Measurements from ENCODE around the gene NUDT5. TPM values are rescaled to one million over a fixed set of nuclear protein-coding genes. Genes with fewer than 3 reads are reported as not detected.
A peak's percentile ranks its signal among the peaks of the same experiment; 100 is the strongest.

Gene NUDT5
- total RNA-seq, 1 experiment from 2014 or later: 96.9 TPM

DNA sequence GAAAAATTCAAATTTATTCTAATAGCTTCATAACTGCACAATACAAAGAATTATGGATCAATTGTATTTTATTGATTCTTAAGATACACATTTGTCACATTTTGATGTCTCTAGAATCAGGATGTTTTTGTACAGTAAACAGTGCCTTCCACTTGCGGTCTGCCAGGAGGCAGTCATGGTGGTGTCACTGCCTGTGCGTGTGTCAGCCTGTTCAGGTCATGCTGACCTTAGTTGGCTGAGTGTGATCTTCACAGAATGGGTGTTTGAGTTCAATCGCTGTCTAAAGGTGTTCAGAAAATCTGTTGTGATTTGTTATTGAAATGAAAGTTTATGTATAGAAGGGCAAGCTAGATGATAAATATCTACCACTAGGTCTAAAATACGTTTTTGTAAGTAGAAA lies 45.5 kb downstream of the NUDT5 start:
- Histone ChIP-seq H3K9ac (ENCODE audit: low read length) (no peak overlapping the region), H3K27me3 (ENCODE audit: low read length) (no peaks in the 10 kb centered on the region), H2AFZ (ENCODE audit: low read length) (no peak overlapping the region)

GRCh38 chr10:12144538-12144937 lies 51.2 kb downstream of the NUDT5 start:
- no peak overlapping the region for H3K4me3 ChIP-seq (ENCODE audit: low read length)
- H3K4me1 ChIP-seq (ENCODE audit: low read length): no peaks in the 10 kb centered on the region
- H3K4me2 ChIP-seq (ENCODE audit: low read depth, low read length, poor library complexity, severe bottlenecking): no peak overlapping the region
- no peak overlapping the region for H3K27ac ChIP-seq (ENCODE audit: low read length)
- no peak for DNase-seq
- no peaks in the 10 kb centered on the region for H3K27me3 ChIP-seq (ENCODE audit: low read length)
- no peaks in the 10 kb centered on the region for H3K79me2 ChIP-seq (ENCODE audit: low read length)
- H3K9me3 ChIP-seq (ENCODE audit: low read length): no peaks in the 10 kb centered on the region
- no peak overlapping the region for H3K9ac ChIP-seq (ENCODE audit: low read length)
- peaks cover 4% of the 10 kb centered on the region for H3K36me3 ChIP-seq (ENCODE audit: insufficient read depth, low read length)
- H2AFZ ChIP-seq (ENCODE audit: low read length): no peak overlapping the region
- H3K9me2 ChIP-seq (replicated peaks; ENCODE audit: insufficient read depth, low read length): no peaks in the 10 kb centered on the region
- H4K20me1 ChIP-seq (ENCODE audit: insufficient read depth, low read depth, low read length): no peaks in the 10 kb centered on the region

More for the DNA sequence above, 45.5 kb downstream of the NUDT5 start:
- no peaks in the 10 kb centered on the region for H3K36me3 ChIP-seq (ENCODE audit: insufficient read depth, low read length)
- no peak for DNase-seq
- H3K4me1 ChIP-seq (ENCODE audit: low read length): no peaks in the 10 kb centered on the region
- H4K20me1 ChIP-seq (ENCODE audit: insufficient read depth, low read depth, low read length): no peaks in the 10 kb centered on the region
- H3K9me3 ChIP-seq (ENCODE audit: low read length): no peaks in the 10 kb centered on the region
- no peak overlapping the region for H3K4me2 ChIP-seq (ENCODE audit: low read depth, low read length, poor library complexity, severe bottlenecking)
- no peak overlapping the region for H3K4me3 ChIP-seq (ENCODE audit: low read length)
- H3K9me2 ChIP-seq (replicated peaks; ENCODE audit: insufficient read depth, low read length): no peaks in the 10 kb centered on the region
- H3K27ac ChIP-seq (ENCODE audit: low read length): no peak overlapping the region
- 0 out of 2 replicates have a peak, but pooled peaks cover 3% of the 10 kb centered on the region for H3K79me2 ChIP-seq (ENCODE audit: low read length)

GRCh38 chr10:12140038-12140437 lies 55.7 kb downstream of the NUDT5 start:
- Histone ChIP-seq H3K9me3 (ENCODE audit: low read length) (no peaks in the 10 kb centered on the region), H3K27me3 (ENCODE audit: low read length) (no peaks in the 10 kb centered on the region), H3K36me3 (ENCODE audit: insufficient read depth, low read length) (peaks cover 25% of the 10 kb centered on the region)

GRCh38 chr10:12135631-12136030 lies 60.1 kb downstream of the NUDT5 start:
- Histone ChIP-seq H3K9ac (ENCODE audit: low read length) (no peak overlapping the region), H3K27me3 (ENCODE audit: low read length) (no peaks in the 10 kb centered on the region), H3K79me2 (ENCODE audit: low read length) (peaks cover 29% of the 10 kb centered on the region), H3K9me3 (ENCODE audit: low read length) (no peaks in the 10 kb centered on the region), H2AFZ (ENCODE audit: low read length) (no peak overlapping the region), H4K20me1 (ENCODE audit: insufficient read depth, low read depth, low read length) (no peaks in the 10 kb centered on the region), H3K9me2 (replicated peaks; ENCODE audit: insufficient read depth, low read length) (no peaks in the 10 kb centered on the region), H3K4me2 (ENCODE audit: low read depth, low read length, poor library complexity, severe bottlenecking) (no peak overlapping the region), H3K27ac (ENCODE audit: low read length) (no peak overlapping the region), H3K4me1 (ENCODE audit: low read length) (peaks cover 4% of the 10 kb centered on the region), H3K4me3 (ENCODE audit: low read length) (no peak overlapping the region), H3K36me3 (ENCODE audit: insufficient read depth, low read length) (peaks cover 25% of the 10 kb centered on the region)
- DNase-seq: no peak

More at GRCh38 chr10:12140038-12140437, 55.7 kb downstream of the NUDT5 start:
- Histone ChIP-seq H2AFZ (ENCODE audit: low read length) (no peak overlapping the region), H3K4me1 (ENCODE audit: low read length) (no peaks in the 10 kb centered on the region), H4K20me1 (ENCODE audit: insufficient read depth, low read depth, low read length) (no peaks in the 10 kb centered on the region), H3K4me3 (ENCODE audit: low read length) (no peak overlapping the region), H3K9ac (ENCODE audit: low read length) (no peak overlapping the region), H3K9me2 (replicated peaks; ENCODE audit: insufficient read depth, low read length) (no peaks in the 10 kb centered on the region), H3K79me2 (ENCODE audit: low read length) (0 out of 2 replicates have a peak, but pooled peaks cover 5% of the 10 kb centered on the region), H3K27ac (ENCODE audit: low read length) (no peak overlapping the region), H3K4me2 (ENCODE audit: low read depth, low read length, poor library complexity, severe bottlenecking) (no peak overlapping the region)
- DNase-seq: peak; percentile 12

- H3K27ac ChIP-seq (ENCODE audit: low read length): peak overlapping the region; percentile 11; the same call in 1 of the 2 replicates
- H3K4me2 ChIP-seq (ENCODE audit: low read depth, low read length, poor library complexity, severe bottlenecking): peak overlapping the region; percentile 90
- H3K79me2 ChIP-seq (ENCODE audit: low read length): peaks cover 35% of the 10 kb centered on the region
- no peaks in the 10 kb centered on the region for H4K20me1 ChIP-seq (ENCODE audit: insufficient read depth, low read depth, low read length)
- DNase-seq: peak; percentile 89
- H3K4me3 ChIP-seq (ENCODE audit: low read length): peak overlapping the region; percentile 90
- H3K27me3 ChIP-seq (ENCODE audit: low read length): no peaks in the 10 kb centered on the region
- H3K9me3 ChIP-seq (ENCODE audit: low read length): no peaks in the 10 kb centered on the region
- peaks cover 4% of the 10 kb centered on the region; the same call in 1 of the 2 replicates for H3K36me3 ChIP-seq (ENCODE audit: insufficient read depth, low read length)
- peak overlapping the region; percentile 91 for H3K9ac ChIP-seq (ENCODE audit: low read length)
- H3K9me2 ChIP-seq (replicated peaks; ENCODE audit: insufficient read depth, low read length): no peaks in the 10 kb centered on the region
- peaks cover 8% of the 10 kb centered on the region for H3K4me1 ChIP-seq (ENCODE audit: low read length)
- peak overlapping the region; percentile 93 for H2AFZ ChIP-seq (ENCODE audit: low read length)
These were observed 65.3 kb downstream of the NUDT5 start for GRCh38 chr10:12130237-12130872.

DNA sequence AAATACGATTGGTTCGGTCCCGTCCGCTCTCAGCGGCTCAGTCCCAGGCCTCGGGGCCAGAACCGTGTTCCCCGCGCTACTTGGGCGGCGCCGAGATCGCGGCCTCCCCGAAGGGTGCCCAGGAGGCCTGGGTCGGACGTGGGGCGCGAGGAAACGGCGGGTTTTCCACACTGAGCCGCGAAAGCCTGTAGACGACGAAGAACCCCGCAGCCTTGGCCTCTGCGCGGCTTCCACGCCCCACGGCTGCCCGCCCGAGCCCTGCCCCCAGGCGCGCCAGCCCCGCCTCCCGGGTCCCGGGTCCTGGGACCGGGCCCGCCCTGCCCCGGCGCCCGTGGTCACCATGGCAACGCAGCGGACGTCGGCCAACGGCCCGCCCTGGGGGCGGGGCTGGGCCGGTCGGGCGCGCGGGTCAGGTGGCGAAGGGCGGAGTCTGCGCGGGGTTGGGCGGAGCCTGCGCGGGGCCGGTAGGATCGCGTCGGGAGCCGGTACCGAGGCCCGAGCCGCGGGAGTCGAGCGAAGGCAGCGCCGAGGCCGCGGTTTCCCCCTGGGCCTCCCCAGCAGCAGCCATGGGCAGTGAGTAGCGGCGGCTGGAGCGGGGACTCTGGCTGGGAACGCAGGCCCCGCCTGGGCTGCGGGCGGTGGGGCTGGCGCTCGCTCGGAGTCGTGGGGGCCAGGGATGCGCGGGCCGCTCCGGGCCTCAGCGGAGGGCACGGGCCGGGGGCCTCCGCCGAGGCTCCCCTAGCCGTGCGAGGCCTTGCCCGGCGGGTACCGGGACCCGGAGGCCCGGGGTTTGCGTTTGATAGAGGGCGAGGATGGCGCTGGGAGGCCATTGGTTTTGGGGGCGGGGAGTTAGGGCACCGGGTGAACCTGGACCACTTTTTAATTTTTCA lies 66.2 kb downstream of the NUDT5 start, which contains the start of gene SEC61A2:
Gene SEC61A2 (plus strand): TSS at position 456 of the 890 bp plus-strand sequence. CDS start 111 bp downstream, at position 567.
- peaks cover 8% of the 10 kb centered on the region for H3K4me1 ChIP-seq (ENCODE audit: low read length)
- H2AFZ ChIP-seq (ENCODE audit: low read length): peak within 1 kb of the TSS; percentile 93
- H3K4me2 ChIP-seq (ENCODE audit: low read depth, low read length, poor library complexity, severe bottlenecking): peak within 1 kb of the TSS; percentile 90
- H3K27me3 ChIP-seq (ENCODE audit: low read length): no peaks in the 10 kb centered on the region
- peak within 1 kb of the TSS; percentile 91 for H3K9ac ChIP-seq (ENCODE audit: low read length)
- peaks cover 35% of the 10 kb centered on the region for H3K79me2 ChIP-seq (ENCODE audit: low read length)
- DNase-seq: peak; percentile 98
- no peaks in the 10 kb centered on the region for H3K9me2 ChIP-seq (replicated peaks; ENCODE audit: insufficient read depth, low read length)
- H3K9me3 ChIP-seq (ENCODE audit: low read length): no peaks in the 10 kb centered on the region
- peak within 1 kb of the TSS; percentile 90 for H3K4me3 ChIP-seq (ENCODE audit: low read length)
- H3K27ac ChIP-seq (ENCODE audit: low read length): peak within 1 kb of the TSS; percentile 65
- H4K20me1 ChIP-seq (ENCODE audit: insufficient read depth, low read depth, low read length): no peaks in the 10 kb centered on the region
- peaks cover 4% of the 10 kb centered on the region; the same call in 1 of the 2 replicates for H3K36me3 ChIP-seq (ENCODE audit: insufficient read depth, low read length)

DNA sequence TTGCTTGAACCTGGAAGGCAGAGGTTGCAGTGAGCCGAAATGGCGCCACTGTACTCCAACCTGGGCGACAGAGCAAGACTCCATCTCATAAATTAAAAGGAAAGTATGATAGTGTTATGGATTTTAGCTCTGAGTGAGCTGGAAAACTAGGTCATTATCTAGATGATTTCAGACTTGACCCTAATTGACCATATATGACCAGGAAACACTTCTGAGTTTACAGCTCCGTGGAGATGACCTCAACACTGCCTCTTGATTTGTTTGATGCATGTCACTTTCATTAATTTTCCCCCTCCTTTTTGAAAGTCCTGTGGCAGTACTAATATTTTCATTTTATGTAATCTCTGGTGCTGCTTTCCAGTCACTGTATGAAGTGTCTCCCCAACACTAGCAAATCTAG lies 74.0 kb downstream of the NUDT5 start:
- peaks cover 10% of the 10 kb centered on the region for H3K36me3 ChIP-seq (ENCODE audit: insufficient read depth, low read length)

More for the DNA sequence above, 74.0 kb downstream of the NUDT5 start:
- Histone ChIP-seq H4K20me1 (ENCODE audit: insufficient read depth, low read depth, low read length) (no peaks in the 10 kb centered on the region), H3K4me3 (ENCODE audit: low read length) (no peak overlapping the region), H3K4me1 (ENCODE audit: low read length) (no peaks in the 10 kb centered on the region), H3K4me2 (ENCODE audit: low read depth, low read length, poor library complexity, severe bottlenecking) (no peak overlapping the region), H3K9me2 (replicated peaks; ENCODE audit: insufficient read depth, low read length) (no peaks in the 10 kb centered on the region), H3K27me3 (ENCODE audit: low read length) (no peaks in the 10 kb centered on the region), H3K27ac (ENCODE audit: low read length) (no peak overlapping the region), H3K9me3 (ENCODE audit: low read length) (no peaks in the 10 kb centered on the region), H3K79me2 (ENCODE audit: low read length) (no peaks in the 10 kb centered on the region), H3K9ac (ENCODE audit: low read length) (no peak overlapping the region), H2AFZ (ENCODE audit: low read length) (no peak overlapping the region)
- DNase-seq: no peak
